ENCODE measurements around the gene C2CD3. TPM values are rescaled to one million over a fixed set of nuclear protein-coding genes. Genes with fewer than 3 reads are reported as not detected.

Gene C2CD3
- total and polyA plus RNA-seq, 4 donors = 3.1 to 14.5 (median 6.7) TPM

- no peak overlapping the region for H3K9ac ChIP-seq (ENCODE audit: low read depth in 1 of 2, low read length in 2 of 2)
- no peak for DNase-seq (ENCODE audit: low spot score)
- TF ChIP-seq CTCF (IDR thresholded peaks at IDR 0.05; ENCODE audit: low read depth, low read length, missing input control) (no peak), RXRA (IDR thresholded peaks at IDR 0.05) (no peak), ZBTB33 (IDR thresholded peaks at IDR 0.05) (no peak), REST (IDR thresholded peaks at IDR 0.05) (no peak), GABPA (IDR thresholded peaks at IDR 0.05 in 1 of 2, conservative IDR thresholded peaks at IDR 0.05 in 1 of 2) (no peak), HNF4G (IDR thresholded peaks at IDR 0.05) (no peak), SP1 (IDR thresholded peaks at IDR 0.05) (no peak), FOXA2 (IDR thresholded peaks at IDR 0.05) (no peak), ATF3 (IDR thresholded peaks at IDR 0.05) (no peak), RAD21 (IDR thresholded peaks at IDR 0.05) (no peak), JUND (IDR thresholded peaks at IDR 0.05) (no peak), TAF1 (conservative IDR thresholded peaks at IDR 0.05) (no peak), EGR1 (IDR thresholded peaks at IDR 0.05; ENCODE audit: low read depth in 2 of 2) (no peak), FOXA1 (IDR thresholded peaks at IDR 0.05) (no peak), HNF4A (conservative IDR thresholded peaks at IDR 0.05) (no peak), YY1 (IDR thresholded peaks at IDR 0.05) (no peak), NR2F2 (IDR thresholded peaks at IDR 0.05) (no peak)
- TF ChIP-seq, protein P1, sequence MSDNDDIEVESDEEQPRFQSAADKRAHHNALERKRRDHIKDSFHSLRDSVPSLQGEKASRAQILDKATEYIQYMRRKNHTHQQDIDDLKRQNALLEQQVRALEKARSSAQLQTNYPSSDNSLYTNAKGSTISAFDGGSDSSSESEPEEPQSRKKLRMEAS (IDR thresholded peaks at IDR 0.05) = no peak
- no peaks in the 10 kb centered on the region for H3K27me3 ChIP-seq (ENCODE audit: control insufficient read depth in 4 of 4, insufficient read depth in 4 of 4, low read length in 3 of 4)
- H3K4me3 ChIP-seq (ENCODE audit: low read depth in 1 of 3, low read length in 3 of 3) = no peak overlapping the region
- no peak overlapping the region for H3K27ac ChIP-seq (ENCODE audit: low read depth in 1 of 2, low read length in 2 of 2)
- peaks cover 0 to 34% (median 28%) of the 10 kb centered on the region in 4 donors for H3K36me3 ChIP-seq (ENCODE audit: control insufficient read depth in 4 of 4, insufficient read depth in 3 of 4, low read depth in 1 of 4, low read length in 3 of 4)
- no peaks in the 10 kb centered on the region for H3K4me1 ChIP-seq (ENCODE audit: control insufficient read depth in 4 of 4, insufficient read depth in 4 of 4, low read length in 3 of 4)
- no peaks in the 10 kb centered on the region for H3K9me3 ChIP-seq (ENCODE audit: control insufficient read depth in 4 of 4, low read length in 3 of 4)
Measured at GRCh38 chr11:74102321-74102720, 68.5 kb downstream of the C2CD3 start.

Measured in liver (tissue), 9 donors.